Stimulated activated CD8-positive, alpha-beta memory T cell treated with anti-CD3 and anti-CD28 coated beads, Interleukin-7, amount 100 ng/mL, for 24 hours (primary cell): ENCODE measurements around the gene ERC1.

ENCODE experiments used
- DNase-seq: peaks from one replicate; pipeline ENCODE4 v3.0.0-alpha.2; 2020; ENCODE audit warnings: low read depth

ERC1 gene

DNA sequence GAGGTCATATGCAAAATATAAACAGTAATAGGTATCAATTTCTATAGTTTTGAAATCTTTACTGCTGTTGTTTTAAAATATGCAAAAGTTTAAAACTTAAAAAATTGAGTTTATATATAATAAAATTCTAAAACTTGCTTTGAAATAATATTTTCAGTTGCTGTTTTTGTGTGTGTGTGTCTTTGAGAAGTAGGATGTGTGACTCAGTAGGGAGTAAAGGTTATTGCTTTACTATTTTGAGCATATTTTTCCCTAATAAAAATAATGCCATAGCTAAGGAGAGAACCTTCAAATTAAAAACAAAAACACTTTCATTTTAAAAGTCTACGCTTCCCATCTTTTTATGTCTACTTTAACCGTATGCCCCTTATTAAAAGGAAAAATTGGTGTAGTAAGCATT is 365.3 kb downstream of the ERC1 start:
- no peak for DNase-seq

- no peak for DNase-seq
These were observed 366.1 kb downstream of the ERC1 start for GRCh38 chr12:1357171-1357570.

GRCh38 chr12:1357711-1358110 is 366.7 kb downstream of the ERC1 start:
- no peak for DNase-seq

DNA sequence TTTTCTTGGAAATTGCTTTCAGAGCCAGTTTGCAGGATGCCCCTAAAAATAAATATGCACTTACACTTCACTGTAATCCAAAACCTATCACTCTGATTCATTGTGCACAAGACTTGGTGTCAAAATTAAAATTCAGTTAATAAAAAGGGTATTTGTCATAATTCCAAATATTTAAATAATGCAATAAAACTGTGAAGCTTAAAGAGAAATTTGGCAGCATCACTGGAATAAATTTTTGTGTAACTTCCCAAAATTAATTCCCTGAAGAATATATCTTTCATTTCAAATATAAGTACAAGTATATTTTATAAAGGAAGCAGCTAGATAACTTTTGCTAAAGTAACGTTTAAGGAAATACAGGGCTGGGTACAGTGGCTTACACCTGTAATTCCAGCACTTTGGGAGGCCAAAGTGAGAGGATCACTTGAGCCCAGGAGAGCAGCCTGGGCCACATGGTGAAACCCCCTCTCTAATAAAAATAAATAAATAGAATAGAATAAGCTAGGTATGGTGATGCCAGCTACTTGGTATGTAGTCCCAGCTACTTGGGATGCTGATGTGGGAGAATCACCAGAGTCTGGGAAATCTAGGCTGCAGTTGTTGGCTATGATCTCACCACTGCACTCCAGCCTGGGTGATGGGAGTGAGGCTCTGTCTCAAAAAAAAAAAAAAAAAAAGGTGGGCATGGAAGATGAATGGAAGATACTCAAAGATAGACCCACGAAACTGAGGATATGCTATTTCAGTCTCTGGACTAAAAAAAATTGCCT is 369.6 kb downstream of the ERC1 start:
- DNase-seq, result no peak

DNA sequence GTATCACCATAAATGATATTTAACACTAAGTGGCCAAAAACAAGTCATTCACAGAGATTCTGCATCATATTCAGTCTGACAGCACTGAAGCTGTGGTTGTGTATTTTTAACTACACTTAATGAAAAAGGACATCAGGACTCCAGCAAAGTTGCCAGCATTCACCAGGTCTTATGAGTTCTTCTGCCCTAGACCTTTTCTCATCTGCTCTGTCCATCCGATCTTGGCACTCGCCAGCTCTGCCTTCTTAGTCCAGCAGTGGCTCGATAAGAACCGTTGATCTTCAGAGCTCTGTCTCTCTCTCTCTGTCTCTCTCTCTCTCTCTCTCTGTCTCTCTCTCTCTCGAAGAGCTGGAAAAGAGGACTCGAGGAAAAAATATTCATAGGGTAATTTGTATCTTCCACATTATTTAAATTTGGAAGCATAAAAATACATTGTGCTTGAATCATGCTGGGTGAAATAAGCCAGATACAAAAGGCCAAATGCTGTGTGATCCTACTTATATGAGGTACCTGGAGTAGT is 371.2 kb downstream of the ERC1 start:
- DNase-seq, result no peak

- no peak for DNase-seq
These were observed 374.7 kb downstream of the ERC1 start for GRCh38 chr12:1365703-1366102.

DNA sequence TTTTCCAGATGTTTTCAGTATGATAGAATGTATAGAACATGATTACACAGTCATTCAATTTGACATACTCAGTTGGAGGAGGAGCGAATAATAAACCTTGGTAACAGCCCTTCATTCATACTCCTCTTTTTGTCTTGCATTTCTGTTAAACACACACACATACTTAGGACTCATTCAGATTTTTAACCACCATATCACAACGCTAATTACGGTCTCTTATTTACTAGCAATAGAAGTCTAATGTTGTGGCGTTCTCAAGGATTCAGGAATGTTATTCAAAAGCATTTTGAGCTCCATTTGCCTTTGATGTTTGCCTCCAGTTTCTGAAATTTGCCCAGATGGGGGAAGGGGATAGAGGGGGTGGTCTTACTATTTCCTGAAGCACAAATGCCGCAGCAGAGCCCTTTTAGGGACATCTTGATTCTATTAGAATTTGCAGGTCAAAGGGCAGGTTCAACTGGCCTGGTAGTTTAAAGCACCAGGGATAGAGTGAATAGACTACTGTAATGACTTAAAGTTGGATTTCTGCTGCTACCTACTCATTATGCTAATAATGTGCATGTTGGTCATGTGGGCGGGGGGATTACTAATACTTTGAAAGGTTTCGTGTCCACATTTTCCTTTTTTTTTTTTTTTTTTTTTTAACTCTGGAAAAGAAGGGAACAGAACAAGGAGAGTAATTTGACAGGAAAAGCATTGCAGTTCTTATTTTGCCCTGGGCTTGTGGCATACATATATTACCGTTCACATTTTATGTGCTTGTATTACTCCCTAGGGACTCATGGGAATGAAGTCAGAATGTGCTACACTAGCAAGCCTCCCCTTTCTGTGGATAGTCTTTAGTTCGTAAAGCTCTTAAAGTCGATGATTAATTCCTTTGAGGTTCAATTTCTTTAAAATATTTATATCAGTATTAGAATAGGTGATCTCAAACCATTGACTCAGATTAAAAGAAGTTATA is 376.6 kb downstream of the ERC1 start:
- DNase-seq, result no peak

GRCh38 chr12:1369460-1369859 is 378.4 kb downstream of the ERC1 start:
- no peak for DNase-seq

- no peak for DNase-seq
These were observed 379.0 kb downstream of the ERC1 start for GRCh38 chr12:1369938-1370500.

- DNase-seq, result no peak
These were observed 383.1 kb downstream of the ERC1 start for GRCh38 chr12:1373901-1374735.

DNA sequence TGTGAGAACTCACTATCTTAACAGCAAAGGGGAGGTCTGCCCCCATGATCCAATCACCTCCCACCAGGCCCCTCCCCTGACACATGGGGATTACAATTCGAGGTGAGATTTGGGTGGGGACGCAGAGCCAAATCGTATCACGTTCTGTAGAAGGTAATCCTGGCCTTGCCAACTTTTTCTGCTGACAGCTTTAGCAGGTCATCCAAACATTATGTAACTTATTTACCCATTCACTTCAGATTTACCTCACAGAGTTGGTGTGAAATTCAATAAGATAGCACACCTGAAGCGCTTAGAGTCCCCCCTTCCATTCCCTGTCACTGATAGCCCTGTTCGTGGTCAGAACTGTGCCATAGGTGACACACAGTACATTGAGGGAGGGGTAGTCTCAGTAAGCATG is 384.3 kb downstream of the ERC1 start:
- DNase-seq, result no peak

DNA sequence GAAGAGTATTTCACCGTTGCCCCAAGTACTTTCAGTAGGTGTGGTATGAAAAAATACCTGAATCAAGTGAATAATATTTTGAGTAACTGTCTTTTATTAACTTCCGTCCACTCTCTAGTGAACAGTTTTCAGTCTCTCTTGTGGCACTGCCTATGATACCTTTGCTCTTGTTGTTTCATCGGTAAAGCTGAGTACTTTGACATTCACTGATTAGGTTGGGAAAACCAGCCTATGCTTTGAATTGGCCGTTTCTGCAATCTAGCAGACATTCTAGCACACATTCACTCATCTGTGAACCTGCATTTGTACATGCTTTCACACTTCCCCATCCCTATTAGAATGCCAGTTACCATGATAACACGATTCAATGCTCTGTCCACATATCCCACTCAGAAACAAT is 386.1 kb downstream of the ERC1 start:
- DNase-seq, result no peak

DNA sequence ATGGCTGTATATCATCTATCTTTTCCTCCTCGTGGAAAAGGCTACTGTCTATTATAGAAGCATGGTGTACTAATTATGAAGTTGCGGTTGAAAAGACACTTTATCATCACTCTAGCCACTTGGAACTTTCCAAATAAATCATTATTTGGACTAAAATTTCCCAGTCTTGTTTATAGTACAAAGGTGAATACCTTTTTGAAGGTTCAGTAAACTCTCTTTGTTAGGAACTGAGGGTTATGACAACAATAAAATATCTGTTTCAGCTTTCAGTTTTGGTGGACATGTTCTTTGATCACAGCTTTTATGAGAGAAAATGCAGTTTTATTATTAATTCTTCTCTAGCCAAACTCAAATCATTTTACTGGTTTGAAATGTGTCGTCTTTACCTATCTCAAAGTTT is 386.7 kb downstream of the ERC1 start:
- no peak for DNase-seq

- DNase-seq, result no peak
These were observed 389.3 kb downstream of the ERC1 start for GRCh38 chr12:1380171-1380851.

DNA sequence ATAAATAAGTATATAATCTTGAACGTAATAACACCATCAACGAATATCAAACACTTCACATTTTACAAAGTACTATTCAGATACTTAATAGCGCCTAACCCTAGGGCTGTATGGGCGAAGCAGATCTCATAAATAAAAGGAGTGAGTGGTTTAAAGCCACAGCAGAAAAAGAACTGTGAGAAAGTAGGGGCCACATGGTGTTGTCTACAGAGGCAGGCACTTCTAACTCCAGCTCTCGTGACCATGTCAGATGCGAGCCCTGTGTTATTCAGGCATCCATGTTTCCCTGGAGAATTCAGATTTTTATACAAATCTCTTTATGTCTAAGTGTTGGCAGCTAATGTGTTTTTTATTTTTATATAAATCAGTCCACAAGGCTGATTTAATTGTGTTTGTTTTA is 391.1 kb downstream of the ERC1 start:
- no peak for DNase-seq

DNA sequence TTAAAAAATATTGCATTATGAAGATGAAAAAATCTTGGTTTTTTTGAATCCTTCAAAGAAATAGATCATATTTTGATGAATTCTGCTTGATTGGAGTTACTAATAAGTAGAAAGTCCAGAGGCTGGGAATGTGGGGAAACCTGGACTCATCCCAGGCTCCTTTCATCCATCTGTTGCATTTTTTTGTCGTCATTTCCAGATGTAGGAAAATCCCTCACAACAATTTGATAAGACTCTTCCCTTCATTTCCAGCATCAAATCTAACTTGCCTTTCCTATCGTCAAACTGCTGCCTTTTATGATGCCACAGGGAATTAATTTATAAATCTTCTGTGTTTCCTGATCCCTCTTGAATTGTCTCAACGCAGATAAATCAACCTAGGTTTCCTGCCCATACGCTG is 391.8 kb downstream of the ERC1 start:
- no peak for DNase-seq

DNA sequence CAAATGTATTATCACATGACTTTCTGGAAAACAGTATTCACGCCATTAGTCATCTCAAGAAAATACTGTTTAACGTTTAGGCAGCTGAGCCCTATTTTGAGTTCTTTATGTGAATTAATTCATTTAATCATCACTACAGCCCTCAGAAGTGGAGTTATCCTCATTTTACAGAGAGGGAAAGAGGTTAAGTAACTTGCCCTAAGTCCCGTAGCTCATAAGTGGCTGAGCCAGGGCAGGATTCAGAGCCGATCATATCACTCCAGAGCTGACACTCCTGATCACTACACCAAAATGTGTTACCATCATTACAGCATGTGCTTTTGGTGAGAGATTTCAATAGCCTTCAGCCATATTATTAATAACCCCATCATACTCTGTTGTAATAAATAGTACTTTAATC is 392.7 kb downstream of the ERC1 start:
- DNase-seq, result no peak

DNA sequence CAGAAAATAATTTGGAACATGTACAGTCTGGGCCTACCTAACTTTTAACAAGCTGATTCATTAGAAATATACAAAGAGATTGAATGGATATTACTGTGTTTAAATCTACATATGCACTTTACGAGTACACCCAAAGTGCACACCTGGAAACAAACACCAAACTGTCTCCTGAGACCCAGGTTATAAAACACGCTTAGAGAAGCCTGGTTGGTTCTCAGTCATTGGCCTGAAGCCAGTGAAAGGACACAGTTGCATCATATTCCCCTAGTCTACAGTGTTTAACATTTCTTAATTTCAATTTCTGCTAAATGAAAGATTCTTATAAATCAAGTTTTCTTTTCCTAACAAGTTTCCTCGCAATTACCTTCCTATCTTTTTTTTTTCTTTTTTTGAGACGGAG is 393.9 kb downstream of the ERC1 start:
- no peak for DNase-seq

DNA sequence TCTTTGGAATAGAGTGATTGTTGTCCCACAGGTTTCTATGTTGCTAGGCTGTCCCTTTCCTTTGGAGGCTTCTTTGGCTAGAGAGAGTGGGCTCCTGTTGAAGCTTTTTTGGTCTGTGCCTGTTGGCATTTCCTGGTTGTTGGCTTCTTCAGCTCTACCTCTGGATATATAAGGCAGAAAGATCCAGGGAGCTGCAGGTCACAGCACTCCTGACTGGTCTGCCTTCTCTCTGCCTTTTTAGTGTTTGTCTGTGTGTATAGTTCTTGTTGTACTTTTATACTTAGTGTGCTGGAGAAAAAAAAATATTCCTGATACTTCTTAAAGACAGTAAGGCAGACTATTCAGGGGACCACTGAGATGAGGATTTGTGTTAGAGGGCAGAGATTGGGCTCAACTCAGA is 400.7 kb downstream of the ERC1 start:
- DNase-seq, result no peak

GRCh38 chr12:1395421-1395955 is 404.5 kb downstream of the ERC1 start:
- DNase-seq, result no peak

GRCh38 chr12:1398673-1399072 is 407.6 kb downstream of the ERC1 start:
- DNase-seq, result no peak
